HG02623 (cell line): ENCODE data around the gene GMCL1.
"Not testable (repeated sequence)": the region's sequence is repeated elsewhere in the genome, so short reads cannot be mapped to it uniquely, and the experiment has no call there.

ENCODE experiments used
- ATAC-seq: cut with Tn5 transposase; IDR thresholded peaks from one replicate; pipeline ENCODE4 v1.9.1; 2021; ENCODE audit warnings: moderate library complexity; ENCODE audit not compliant: unreplicated experiment

GMCL1 gene

GRCh38 chr2:69847068-69847828, 17.8 kb downstream of the GMCL1 start:
- no peak for ATAC-seq

- no peak for ATAC-seq
Measured at GRCh38 chr2:69848186-69848790, 18.8 kb downstream of the GMCL1 start.

- ATAC-seq = no peak
Measured at GRCh38 chr2:69858261-69858660, 28.8 kb downstream of the GMCL1 start.

- no peak for ATAC-seq
Measured at GRCh38 chr2:69863298-69863697, 33.8 kb downstream of the GMCL1 start.

GRCh38 chr2:69888451-69888850, 59.0 kb downstream of the GMCL1 start:
- no peak for ATAC-seq

GRCh38 chr2:69889302-69889701, 59.8 kb downstream of the GMCL1 start:
- ATAC-seq = no peak

GRCh38 chr2:69890881-69891280, 61.4 kb downstream of the GMCL1 start:
- ATAC-seq = no peak

GRCh38 chr2:69892838-69893424, 63.5 kb downstream of the GMCL1 start:
- ATAC-seq = not testable (repeated sequence)

GRCh38 chr2:69893684-69894551, 64.5 kb downstream of the GMCL1 start, which contains the start of gene SNRNP27:
SNRNP27 (plus strand) TSS chr2:69893956; CDS start chr2:69893985, 29 bp downstream.
- ATAC-seq = peak; percentile 50

GRCh38 chr2:69894737-69895136, 65.3 kb downstream of the GMCL1 start:
- not testable (repeated sequence) for ATAC-seq

- no peak for ATAC-seq
Measured at GRCh38 chr2:69902213-69902922, 72.9 kb downstream of the GMCL1 start.

- ATAC-seq = no peak
Measured at GRCh38 chr2:69907216-69907615, 77.8 kb downstream of the GMCL1 start.

- ATAC-seq = no peak
Measured at GRCh38 chr2:69911985-69912563, 82.6 kb downstream of the GMCL1 start.

- ATAC-seq = peak; percentile 80
Measured at GRCh38 chr2:69914164-69914949, 84.9 kb downstream of the GMCL1 start.

- ATAC-seq = no peak
Measured at GRCh38 chr2:69914950-69915945, 85.8 kb downstream of the GMCL1 start, which contains the start of gene MXD1. MXD1 (plus strand) TSS chr2:69915109; CDS start chr2:69915331, 222 bp downstream.

GRCh38 chr2:69916106-69916505, 86.6 kb downstream of the GMCL1 start:
- no peak for ATAC-seq

GRCh38 chr2:69917852-69918251, 88.4 kb downstream of the GMCL1 start:
- ATAC-seq = no peak

- ATAC-seq = no peak
Measured at GRCh38 chr2:69918401-69918800, 88.9 kb downstream of the GMCL1 start.
